Mucosa of descending colon (tissue), 3 donors: Measurements from ENCODE around the gene SLC15A3. TPM values are rescaled to one million over a fixed set of nuclear protein-coding genes. Genes with fewer than 3 reads are reported as not detected.

ENCODE experiments used
- ATAC-seq: fragments of 200-7000 bp; cut with Tn5 transposase; one replicate; pipeline ENCODE4 v1.9.1; 2020; ENCODE audit warnings: mild to moderate bottlenecking, moderate library complexity
- DNase-seq, 3 donors: peaks; one replicate each; pipeline ENCODE4 v3.0.0-alpha.2; 2020
- H3K36me3 ChIP-seq: fragments of 200-600 bp; one replicate; pipeline ENCODE4 v1.8.0; 2021; ENCODE audit warnings: low read depth, mild to moderate bottlenecking
- H3K4me1 ChIP-seq: fragments of 200-600 bp; one replicate; pipeline ENCODE4 v1.8.0; 2021; ENCODE audit warnings: low read depth, mild to moderate bottlenecking
- H3K4me3 ChIP-seq: fragments of 200-600 bp; one replicate; pipeline ENCODE4 v1.8.0; 2021; ENCODE audit warnings: mild to moderate bottlenecking
- H3K9me3 ChIP-seq: fragments of 200-600 bp; one replicate; pipeline ENCODE4 v1.8.0; 2021; ENCODE audit warnings: mild to moderate bottlenecking
- intact Hi-C, 2 donors: fragments of 100-400 bp; cut with DNase I in 1 of 2; cut with micrococcal nuclease in 1 of 2; formaldehyde crosslinking; loops; one replicate each; pipeline versions ENCODE4 v1.11.0 to v1.11.1; 2022; cut with DNase I, micrococcal nuclease
- total RNA-seq, 3 donors: library from RNA; stranded (reverse); fragmentation: NEBNext Ultra II Directional in 2 of 3; extraction: Animal tissue kit (Norgen Biotek cat#: 25700) in 2 of 3; gene quantifications; one replicate each; pipeline versions ENCODE4 v1.2.1 to v1.2.4, GENCODE V29; 2021 to 2023
- TF ChIP-seq, protein P1 (sequence below): fragments of 200-600 bp; IDR thresholded peaks from one replicate; pipeline ENCODE4 v1.8.0; 2022; ENCODE audit warnings: antibody characterized with exemption, mild to moderate bottlenecking
- donor health status: DM: no; HTN: no; CAD: no; lungs with moderate emphysema.
- donor health status: DM: no; HTN: no; CAD: no.
- donor health status: DM: no; HTN: yes; CAD: no.

Gene SLC15A3
- total RNA-seq, 3 donors from 2014 or later: 6.2 to 36.8 (median 18.4) TPM

DNA sequence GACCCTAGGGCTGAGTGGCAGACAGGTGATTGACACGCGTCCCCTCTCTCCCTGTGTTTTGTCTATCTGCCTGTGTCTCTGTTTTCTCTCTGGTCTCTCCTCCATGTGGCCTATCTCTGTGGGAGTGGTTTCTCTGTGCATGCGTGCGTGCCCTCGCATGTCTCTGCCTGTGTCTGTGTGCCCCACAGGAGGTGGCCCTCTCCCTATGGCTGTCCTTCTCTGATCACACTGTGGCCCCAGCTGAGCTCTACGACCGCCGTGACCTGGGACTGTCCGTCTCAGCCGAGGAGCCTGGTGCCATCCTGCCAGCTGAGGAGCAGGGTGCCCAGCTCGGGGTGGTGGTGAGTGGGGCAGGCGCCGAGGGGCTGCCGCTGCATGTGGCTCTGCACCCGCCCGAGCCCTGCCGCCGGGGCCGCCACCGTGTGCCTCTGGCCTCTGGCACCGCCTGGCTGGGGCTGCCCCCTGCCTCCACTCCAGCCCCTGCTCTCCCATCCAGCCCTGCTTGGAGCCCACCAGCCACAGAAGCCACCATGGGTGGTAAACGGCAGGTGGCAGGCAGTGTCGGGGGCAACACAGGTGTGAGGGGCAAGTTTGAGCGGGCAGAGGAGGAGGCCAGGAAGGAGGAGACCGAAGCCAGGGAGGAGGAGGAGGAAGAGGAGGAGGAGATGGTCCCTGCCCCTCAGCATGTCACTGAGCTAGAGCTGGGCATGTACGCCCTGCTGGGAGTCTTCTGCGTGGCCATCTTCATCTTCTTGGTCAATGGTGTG is 16.1 kb downstream of the SLC15A3 start:
- DNase-seq (no peak), ATAC-seq (peak; percentile 7)
- intact Hi-C loops: no loop called here
- Histone ChIP-seq H3K36me3 (no peaks in the 10 kb centered on the region), H3K9me3 (no peaks in the 10 kb centered on the region), H3K4me3 (no peak overlapping the region), H3K4me1 (no peaks in the 10 kb centered on the region)
- TF ChIP-seq, protein P1, sequence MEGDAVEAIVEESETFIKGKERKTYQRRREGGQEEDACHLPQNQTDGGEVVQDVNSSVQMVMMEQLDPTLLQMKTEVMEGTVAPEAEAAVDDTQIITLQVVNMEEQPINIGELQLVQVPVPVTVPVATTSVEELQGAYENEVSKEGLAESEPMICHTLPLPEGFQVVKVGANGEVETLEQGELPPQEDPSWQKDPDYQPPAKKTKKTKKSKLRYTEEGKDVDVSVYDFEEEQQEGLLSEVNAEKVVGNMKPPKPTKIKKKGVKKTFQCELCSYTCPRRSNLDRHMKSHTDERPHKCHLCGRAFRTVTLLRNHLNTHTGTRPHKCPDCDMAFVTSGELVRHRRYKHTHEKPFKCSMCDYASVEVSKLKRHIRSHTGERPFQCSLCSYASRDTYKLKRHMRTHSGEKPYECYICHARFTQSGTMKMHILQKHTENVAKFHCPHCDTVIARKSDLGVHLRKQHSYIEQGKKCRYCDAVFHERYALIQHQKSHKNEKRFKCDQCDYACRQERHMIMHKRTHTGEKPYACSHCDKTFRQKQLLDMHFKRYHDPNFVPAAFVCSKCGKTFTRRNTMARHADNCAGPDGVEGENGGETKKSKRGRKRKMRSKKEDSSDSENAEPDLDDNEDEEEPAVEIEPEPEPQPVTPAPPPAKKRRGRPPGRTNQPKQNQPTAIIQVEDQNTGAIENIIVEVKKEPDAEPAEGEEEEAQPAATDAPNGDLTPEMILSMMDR: no peak

DNA sequence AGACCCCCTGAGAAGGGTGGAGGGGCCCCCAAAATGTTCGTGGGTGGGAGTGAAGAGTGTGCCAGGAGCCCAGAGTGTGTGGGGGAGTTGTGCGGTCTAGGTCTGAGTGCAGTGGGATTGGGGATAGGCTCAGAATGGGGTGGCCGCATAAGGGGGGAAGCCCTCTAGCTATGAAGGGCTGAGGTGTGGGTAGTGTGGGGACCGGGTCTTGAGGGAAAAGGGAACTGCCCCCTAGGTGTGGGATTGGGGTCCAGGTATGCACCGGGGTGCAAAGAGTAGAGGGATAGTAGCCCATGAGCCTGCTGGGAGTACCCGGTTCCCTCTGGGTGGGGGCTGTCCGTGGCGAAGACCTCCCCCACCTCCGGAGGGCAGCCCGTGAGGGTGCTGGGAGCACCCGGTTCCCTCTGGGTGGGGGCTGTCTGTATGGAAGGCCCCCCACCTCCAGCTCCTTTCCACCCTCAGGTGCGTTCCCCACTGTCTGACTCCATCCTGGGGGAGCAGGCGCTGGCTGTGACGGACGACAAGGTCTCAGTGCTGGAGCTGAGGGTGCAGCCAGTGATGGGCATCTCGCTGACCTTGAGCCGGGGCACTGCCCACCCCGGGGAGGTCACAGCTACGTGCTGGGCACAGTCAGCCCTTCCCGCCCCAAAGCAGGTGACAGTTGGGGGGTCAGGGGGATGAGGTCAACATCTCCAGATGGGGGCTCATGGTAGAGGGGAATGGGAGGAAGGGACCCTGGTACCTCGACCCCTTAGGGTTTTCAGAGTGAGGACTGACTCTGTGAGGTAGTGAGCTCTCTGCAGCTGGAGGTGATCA is 17.0 kb downstream of the SLC15A3 start:
- Histone ChIP-seq H3K4me3 (no peak overlapping the region), H3K4me1 (no peaks in the 10 kb centered on the region), H3K9me3 (no peaks in the 10 kb centered on the region), H3K36me3 (no peaks in the 10 kb centered on the region)
- TF ChIP-seq, protein P1: no peak
- ATAC-seq (no peak), DNase-seq (no peak)
- intact Hi-C loops: no loop called here

DNA sequence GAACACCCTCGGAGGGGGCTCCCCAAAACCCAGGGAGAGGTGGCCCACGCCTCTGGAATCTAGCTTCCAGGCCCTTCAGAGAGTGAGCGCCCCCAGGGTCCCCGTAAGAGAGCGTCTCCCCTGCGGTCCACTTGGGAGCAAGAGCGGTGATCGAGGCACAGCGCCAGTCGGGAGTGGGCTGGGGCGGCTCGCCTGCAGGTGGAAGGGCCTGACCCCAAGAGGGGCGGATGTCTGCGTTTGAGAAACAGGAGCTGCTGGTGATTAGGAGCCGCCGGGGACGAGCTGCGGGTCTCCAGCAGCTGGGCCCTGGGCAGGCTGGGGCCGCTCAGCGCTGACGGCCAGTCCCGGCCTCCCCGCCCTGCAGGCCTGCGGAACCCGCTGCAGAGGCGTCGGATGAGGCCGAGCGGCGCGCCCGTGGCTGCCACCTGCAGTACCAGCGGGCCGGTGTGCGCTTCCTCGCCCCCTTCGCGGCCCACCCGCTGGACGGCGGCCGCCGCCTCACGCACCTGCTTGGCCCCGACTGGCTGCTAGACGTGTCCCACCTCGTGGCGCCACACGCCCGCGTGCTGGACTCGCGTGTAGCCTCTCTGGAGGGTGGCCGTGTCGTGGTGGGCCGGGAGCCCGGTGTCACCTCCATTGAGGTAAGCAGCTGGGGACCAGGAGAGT is 17.7 kb downstream of the SLC15A3 start:
- DNase-seq (no peak), ATAC-seq (no peak)
- TF ChIP-seq, protein P1: no peak
- intact Hi-C loops: no loop called here
- no peaks in the 10 kb centered on the region for H3K4me1 ChIP-seq
- no peak overlapping the region for H3K4me3 ChIP-seq
- H3K36me3 ChIP-seq: no peaks in the 10 kb centered on the region
- H3K9me3 ChIP-seq: no peaks in the 10 kb centered on the region

DNA sequence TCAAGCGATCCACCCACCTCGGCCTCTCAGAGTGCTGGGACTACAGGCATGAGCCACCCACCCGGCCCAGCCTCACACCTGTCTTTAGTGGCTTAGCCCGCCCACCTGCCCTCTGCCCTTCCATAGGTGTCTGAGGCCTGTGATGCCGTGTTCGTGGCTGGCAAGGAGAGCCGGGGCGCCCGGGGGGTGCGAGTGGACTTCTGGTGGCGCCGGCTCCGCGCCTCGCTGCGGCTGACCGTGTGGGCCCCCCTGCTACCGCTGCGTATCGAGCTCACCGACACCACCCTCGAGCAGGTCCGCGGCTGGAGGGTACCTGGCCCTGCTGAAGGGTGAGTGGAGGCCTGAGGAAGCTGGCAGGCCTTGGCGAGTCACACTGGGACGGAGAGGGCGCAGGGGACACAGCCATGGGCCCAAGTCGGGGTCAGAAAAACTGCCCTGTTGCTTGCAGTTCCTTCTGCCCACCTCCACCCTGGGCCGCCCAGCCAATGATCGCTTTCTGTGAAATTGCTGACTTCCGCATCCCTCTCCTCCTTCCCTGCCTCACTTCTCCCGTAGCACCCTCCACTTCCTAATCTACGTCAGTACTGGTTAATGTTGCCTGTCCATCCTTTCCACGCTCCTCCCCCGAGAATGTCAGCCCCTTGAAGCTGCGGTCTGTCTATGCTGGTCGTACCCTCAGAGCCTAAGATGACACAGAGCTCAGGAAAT is 18.4 kb downstream of the SLC15A3 start:
- no peak for DNase-seq
- ATAC-seq: no peak
- H3K4me1 ChIP-seq: no peaks in the 10 kb centered on the region
- no peak overlapping the region for H3K4me3 ChIP-seq
- intact Hi-C loops: no loop called here
- TF ChIP-seq, protein P1: no peak
- no peaks in the 10 kb centered on the region for H3K36me3 ChIP-seq
- no peaks in the 10 kb centered on the region for H3K9me3 ChIP-seq

DNA sequence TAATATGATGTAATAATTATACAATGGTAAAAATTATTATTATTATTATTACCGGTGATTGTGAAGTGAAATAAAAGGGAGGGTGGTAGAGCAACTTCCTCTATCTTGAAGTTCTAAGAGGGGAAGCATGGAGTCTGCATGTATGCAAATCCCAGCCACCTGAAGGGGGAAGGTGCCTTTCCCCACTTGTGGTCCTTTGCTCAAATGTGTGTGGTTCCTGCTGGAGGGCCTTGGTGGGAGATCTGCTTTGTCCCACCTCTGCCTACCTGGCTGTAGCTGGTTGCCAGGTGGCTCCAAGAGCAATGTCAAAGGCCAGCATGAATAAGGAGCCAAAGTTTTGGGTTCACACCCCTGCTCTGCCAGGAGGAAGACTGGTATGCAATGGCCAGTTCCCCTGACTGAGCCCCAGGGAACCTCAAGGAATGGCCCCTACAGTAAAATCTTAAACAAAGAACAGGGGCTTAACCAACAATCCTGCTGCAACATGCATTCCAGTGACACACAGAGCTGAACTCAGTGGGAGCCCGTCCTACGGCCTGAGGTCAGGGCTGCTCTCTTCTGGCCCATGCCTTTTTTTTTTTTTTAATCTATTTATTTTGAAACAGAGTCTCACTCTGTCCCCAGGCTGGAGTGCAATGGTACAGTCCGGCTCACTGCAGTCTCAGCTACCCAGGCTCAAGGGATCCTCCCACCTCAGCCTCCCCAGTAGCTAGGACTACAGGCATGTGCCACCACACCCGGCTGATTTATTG is 19.2 kb downstream of the SLC15A3 start:
- ATAC-seq (no peak), DNase-seq (no peak)
- Histone ChIP-seq H3K4me1 (no peaks in the 10 kb centered on the region), H3K4me3 (no peak overlapping the region), H3K36me3 (no peaks in the 10 kb centered on the region), H3K9me3 (no peaks in the 10 kb centered on the region)
- intact Hi-C loops: no loop called here
- TF ChIP-seq, protein P1: no peak
